ENCODE data around the gene PLIN4.

PLIN4 gene

GRCh38 chr19:4502282-4503131 is 15.8 kb downstream of the PLIN4 start:
- Histone ChIP-seq H3K14ac (ENCODE audit: low read length) (peak overlapping the region; percentile 21), H3K9me3 (replicated peaks in 1 of 2; ENCODE audit: control insufficient read depth in 2 of 2, insufficient read depth in 1 of 2, low read depth in 1 of 2, low read length in 2 of 2) (no peaks in the 10 kb centered on the region), H3K27me3 (ENCODE audit: control insufficient read depth in 3 of 3, insufficient read depth in 3 of 3, low read depth in 1 of 3, low read length in 3 of 3) (no peaks in the 10 kb centered on the region), H2BK15ac (ENCODE audit: low read length) (no peak overlapping the region), H3K79me1 (ENCODE audit: low read depth, low read length) (peaks cover 7% of the 10 kb centered on the region), H2BK12ac (ENCODE audit: low read length) (no peak overlapping the region), H3K4me2 (ENCODE audit: insufficient read depth, low read length, poor library complexity, severe bottlenecking) (no peak overlapping the region), H2AK5ac (ENCODE audit: low read depth, low read length) (peak overlapping the region; percentile 75), H3K4me1 (ENCODE audit: control insufficient read depth in 2 of 2, insufficient read depth in 1 of 2, low read depth in 1 of 2, low read length in 2 of 2) (peaks cover 0 to 11% of the 10 kb centered on the region in 2 donors), H2AFZ (ENCODE audit: low read length) (no peak overlapping the region), H4K8ac (ENCODE audit: low read depth, low read length) (no peak overlapping the region), H3K18ac (ENCODE audit: low read length) (peak overlapping the region; percentile 28), H3K4me3 (ENCODE audit: low read length in 2 of 2) (no peak overlapping the region), H3K23ac (ENCODE audit: low read depth, low read length, poor library complexity) (peak overlapping the region; percentile 55), H3K9ac (ENCODE audit: low read depth, low read length, poor library complexity) (peak overlapping the region; percentile 77), H3K36me3 (replicated peaks in 1 of 2; ENCODE audit: control insufficient read depth in 2 of 2, insufficient read depth in 2 of 2, low read length in 2 of 2) (peaks cover 48 to 65% of the 10 kb centered on the region in 2 donors), H2BK5ac (ENCODE audit: low read length) (no peak overlapping the region), H3K4ac (ENCODE audit: low read length) (no peak overlapping the region), H4K91ac (ENCODE audit: low read depth, low read length, poor library complexity) (no peak overlapping the region), H3K27ac (replicated peaks; ENCODE audit: low read length) (no peak overlapping the region), H2BK120ac (ENCODE audit: low read depth, low read length) (no peak overlapping the region)
- no peak for DNase-seq (ENCODE audit: low spot score)
- no CpG with 5 or more reads among the region's 37 CpGs for WGBS, 2 donors (ENCODE audit: extremely low coverage in 2 of 2, insufficient read length in 2 of 2, insufficient replicate concordance in 1 of 2)

GRCh38 chr19:4501691-4502090 is 16.6 kb downstream of the PLIN4 start:
- DNase-seq (ENCODE audit: low spot score): no peak
- Histone ChIP-seq H3K9me3 (replicated peaks in 1 of 2; ENCODE audit: control insufficient read depth in 2 of 2, insufficient read depth in 1 of 2, low read depth in 1 of 2, low read length in 2 of 2) (no peaks in the 10 kb centered on the region), H2AK5ac (ENCODE audit: low read depth, low read length) (no peak overlapping the region), H2BK12ac (ENCODE audit: low read length) (no peak overlapping the region), H3K4ac (ENCODE audit: low read length) (no peak overlapping the region), H3K79me1 (ENCODE audit: low read depth, low read length) (peaks cover 7% of the 10 kb centered on the region), H4K8ac (ENCODE audit: low read depth, low read length) (peak overlapping the region; percentile 23), H3K4me3 (ENCODE audit: low read length in 2 of 2) (no peak overlapping the region), H3K18ac (ENCODE audit: low read length) (no peak overlapping the region), H3K27me3 (ENCODE audit: control insufficient read depth in 3 of 3, insufficient read depth in 3 of 3, low read depth in 1 of 3, low read length in 3 of 3) (no peaks in the 10 kb centered on the region), H4K91ac (ENCODE audit: low read depth, low read length, poor library complexity) (no peak overlapping the region), H3K14ac (ENCODE audit: low read length) (no peak overlapping the region), H3K4me2 (ENCODE audit: insufficient read depth, low read length, poor library complexity, severe bottlenecking) (no peak overlapping the region), H3K4me1 (ENCODE audit: control insufficient read depth in 2 of 2, insufficient read depth in 1 of 2, low read depth in 1 of 2, low read length in 2 of 2) (peaks cover 0 to 11% of the 10 kb centered on the region in 2 donors), H2BK120ac (ENCODE audit: low read depth, low read length) (no peak overlapping the region), H2BK15ac (ENCODE audit: low read length) (no peak overlapping the region), H3K36me3 (replicated peaks in 1 of 2; ENCODE audit: control insufficient read depth in 2 of 2, insufficient read depth in 2 of 2, low read length in 2 of 2) (peaks cover 49 to 72% of the 10 kb centered on the region in 2 donors), H2BK5ac (ENCODE audit: low read length) (no peak overlapping the region), H2AFZ (ENCODE audit: low read length) (no peak overlapping the region), H3K9ac (ENCODE audit: low read depth, low read length, poor library complexity) (no peak overlapping the region), H3K27ac (replicated peaks; ENCODE audit: low read length) (no peak overlapping the region), H3K23ac (ENCODE audit: low read depth, low read length, poor library complexity) (no peak overlapping the region)
- no CpG with 5 or more reads among the region's 25 CpGs for WGBS, 2 donors (ENCODE audit: extremely low coverage in 2 of 2, insufficient read length in 2 of 2, insufficient replicate concordance in 1 of 2)

- WGBS, 2 donors (ENCODE audit: extremely low coverage in 2 of 2, insufficient read length in 2 of 2, insufficient replicate concordance in 1 of 2): no CpG with 5 or more reads among the region's 29 CpGs
- Histone ChIP-seq H3K27me3 (ENCODE audit: control insufficient read depth in 3 of 3, insufficient read depth in 3 of 3, low read depth in 1 of 3, low read length in 3 of 3) (no peaks in the 10 kb centered on the region), H3K79me1 (ENCODE audit: low read depth, low read length) (peaks cover 7% of the 10 kb centered on the region), H4K8ac (ENCODE audit: low read depth, low read length) (no peak overlapping the region), H3K4ac (ENCODE audit: low read length) (no peak overlapping the region), H3K23ac (ENCODE audit: low read depth, low read length, poor library complexity) (peak overlapping the region; percentile 12), H3K18ac (ENCODE audit: low read length) (no peak overlapping the region), H2BK12ac (ENCODE audit: low read length) (no peak overlapping the region), H2BK120ac (ENCODE audit: low read depth, low read length) (no peak overlapping the region), H3K36me3 (replicated peaks in 1 of 2; ENCODE audit: control insufficient read depth in 2 of 2, insufficient read depth in 2 of 2, low read length in 2 of 2) (peaks cover 49 to 79% of the 10 kb centered on the region in 2 donors), H3K9ac (ENCODE audit: low read depth, low read length, poor library complexity) (no peak overlapping the region), H3K4me1 (ENCODE audit: control insufficient read depth in 2 of 2, insufficient read depth in 1 of 2, low read depth in 1 of 2, low read length in 2 of 2) (peaks cover 0 to 11% of the 10 kb centered on the region in 2 donors), H2AK5ac (ENCODE audit: low read depth, low read length) (no peak overlapping the region), H3K27ac (replicated peaks; ENCODE audit: low read length) (no peak overlapping the region), H2BK5ac (ENCODE audit: low read length) (no peak overlapping the region), H4K91ac (ENCODE audit: low read depth, low read length, poor library complexity) (no peak overlapping the region), H2BK15ac (ENCODE audit: low read length) (no peak overlapping the region), H3K4me3 (ENCODE audit: low read length in 2 of 2) (no peak overlapping the region), H3K9me3 (replicated peaks in 1 of 2; ENCODE audit: control insufficient read depth in 2 of 2, insufficient read depth in 1 of 2, low read depth in 1 of 2, low read length in 2 of 2) (no peaks in the 10 kb centered on the region), H3K14ac (ENCODE audit: low read length) (no peak overlapping the region), H2AFZ (ENCODE audit: low read length) (no peak overlapping the region), H3K4me2 (ENCODE audit: insufficient read depth, low read length, poor library complexity, severe bottlenecking) (no peak overlapping the region)
- DNase-seq (ENCODE audit: low spot score): no peak
These were observed 17.3 kb downstream of the PLIN4 start for GRCh38 chr19:4500841-4501591.

GRCh38 chr19:4499855-4500254 is 18.4 kb downstream of the PLIN4 start:
- Histone ChIP-seq H3K18ac (ENCODE audit: low read length) (peak overlapping the region; percentile 64), H3K79me1 (ENCODE audit: low read depth, low read length) (peaks cover 4% of the 10 kb centered on the region), H4K8ac (ENCODE audit: low read depth, low read length) (no peak overlapping the region), H3K27ac (replicated peaks; ENCODE audit: low read length) (no peak overlapping the region), H2BK5ac (ENCODE audit: low read length) (no peak overlapping the region), H2BK15ac (ENCODE audit: low read length) (no peak overlapping the region), H3K4ac (ENCODE audit: low read length) (no peak overlapping the region), H3K4me1 (ENCODE audit: control insufficient read depth in 2 of 2, insufficient read depth in 1 of 2, low read depth in 1 of 2, low read length in 2 of 2) (peaks cover 0 to 11% of the 10 kb centered on the region in 2 donors), H3K36me3 (replicated peaks in 1 of 2; ENCODE audit: control insufficient read depth in 2 of 2, insufficient read depth in 2 of 2, low read length in 2 of 2) (peaks cover 48 to 81% of the 10 kb centered on the region in 2 donors), H2BK12ac (ENCODE audit: low read length) (no peak overlapping the region), H4K91ac (ENCODE audit: low read depth, low read length, poor library complexity) (no peak overlapping the region), H2AFZ (ENCODE audit: low read length) (no peak overlapping the region), H3K9me3 (replicated peaks in 1 of 2; ENCODE audit: control insufficient read depth in 2 of 2, insufficient read depth in 1 of 2, low read depth in 1 of 2, low read length in 2 of 2) (no peaks in the 10 kb centered on the region), H2AK5ac (ENCODE audit: low read depth, low read length) (no peak overlapping the region), H3K9ac (ENCODE audit: low read depth, low read length, poor library complexity) (no peak overlapping the region), H2BK120ac (ENCODE audit: low read depth, low read length) (no peak overlapping the region), H3K4me2 (ENCODE audit: insufficient read depth, low read length, poor library complexity, severe bottlenecking) (no peak overlapping the region), H3K27me3 (ENCODE audit: control insufficient read depth in 3 of 3, insufficient read depth in 3 of 3, low read depth in 1 of 3, low read length in 3 of 3) (no peaks in the 10 kb centered on the region), H3K4me3 (ENCODE audit: low read length in 2 of 2) (no peak overlapping the region), H3K14ac (ENCODE audit: low read length) (no peak overlapping the region), H3K23ac (ENCODE audit: low read depth, low read length, poor library complexity) (peak overlapping the region; percentile 55)
- WGBS, 2 donors (ENCODE audit: extremely low coverage in 2 of 2, insufficient read length in 2 of 2, insufficient replicate concordance in 1 of 2): no CpG with 5 or more reads among the region's 15 CpGs
- no peak for DNase-seq (ENCODE audit: low spot score)

All from neuronal stem cell (in vitro differentiated cells).